HG03558 (cell line): ENCODE data around the gene DMD.

ENCODE experiments used
- ATAC-seq: cut with Tn5 transposase; IDR thresholded peaks from one replicate; pipeline ENCODE4 v1.9.1; 2021; ENCODE audit warnings: moderate number of reproducible peaks; ENCODE audit not compliant: unreplicated experiment; ENCODE audit errors: extremely low read depth

Gene DMD

DNA sequence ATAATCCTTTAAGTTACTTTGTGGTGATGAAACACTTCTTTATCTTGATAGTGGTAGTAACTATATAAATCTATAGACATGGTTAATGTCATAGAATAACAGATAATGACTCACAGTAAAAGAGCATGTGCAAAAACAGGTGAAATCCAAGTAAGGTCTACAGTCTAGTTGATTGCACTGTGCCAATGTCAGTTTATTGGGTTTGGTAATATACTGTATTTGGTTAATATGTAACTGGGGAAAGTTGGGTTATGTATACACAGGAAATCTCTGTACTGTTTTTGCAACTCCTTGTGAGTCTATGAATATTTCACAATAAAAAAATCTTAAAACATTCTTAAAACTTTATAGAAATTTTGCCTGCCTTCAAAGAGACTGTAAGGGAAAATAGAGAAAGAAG, 1071.9 kb downstream of the DMD start:
- no peak for ATAC-seq

DNA sequence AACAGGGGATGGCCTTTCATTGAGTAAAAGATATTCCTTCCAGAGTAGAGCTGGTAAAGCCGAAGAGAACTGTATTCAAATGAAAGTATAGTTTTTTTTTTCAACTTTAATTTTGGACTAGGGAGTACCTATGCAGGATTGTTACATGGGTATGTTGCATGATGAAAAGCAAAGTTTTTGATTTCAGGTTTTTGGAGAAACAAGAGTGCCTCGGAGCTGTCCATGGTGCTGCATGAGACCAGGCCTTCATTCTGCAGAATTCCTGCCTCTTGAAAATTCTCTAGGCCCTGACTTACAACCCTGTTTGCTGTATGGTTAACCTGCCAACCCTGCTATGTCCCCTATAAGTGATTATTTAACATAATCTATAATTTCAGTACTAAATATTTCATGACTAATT, 1073.8 kb downstream of the DMD start:
- no peak for ATAC-seq

DNA sequence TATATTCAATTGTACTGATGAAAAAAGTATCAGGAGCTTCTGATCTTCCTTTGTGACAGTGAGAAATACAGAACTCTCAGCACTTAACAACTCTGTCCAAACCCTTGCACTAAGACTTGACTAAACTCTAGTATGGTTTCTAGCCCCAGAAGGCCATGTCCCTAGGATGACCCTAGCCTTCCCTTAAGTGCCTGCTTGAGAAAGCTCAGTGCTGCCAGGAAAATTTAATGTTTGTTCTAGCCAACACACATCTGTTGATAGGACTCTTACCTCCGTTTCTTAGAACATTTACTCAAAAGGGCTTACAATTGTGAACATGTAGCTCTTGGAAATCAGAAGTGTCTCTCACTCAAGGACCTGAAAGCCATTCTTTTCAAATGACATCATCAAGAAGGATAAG, 1084.4 kb downstream of the DMD start:
- no peak for ATAC-seq

DNA sequence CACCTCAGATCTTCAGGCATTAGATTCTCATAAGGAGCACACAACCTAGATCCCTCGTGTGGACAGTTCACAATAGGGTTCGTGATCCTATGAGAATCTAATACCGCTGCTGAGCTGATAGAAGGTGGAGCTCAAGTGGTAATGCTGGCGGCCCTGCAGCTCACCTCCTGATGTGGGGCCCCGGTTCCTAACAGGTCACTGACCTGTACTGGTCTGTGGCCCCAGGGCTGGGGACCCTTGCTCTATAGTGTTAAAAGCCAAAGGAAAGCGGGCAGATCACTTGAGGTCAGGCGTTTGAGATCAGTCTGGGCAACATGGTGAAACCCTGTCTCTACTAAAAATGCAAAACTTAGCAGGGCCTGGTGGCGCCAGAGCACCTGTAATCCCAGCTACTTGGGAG, 1092.5 kb downstream of the DMD start:
- no peak for ATAC-seq

DNA sequence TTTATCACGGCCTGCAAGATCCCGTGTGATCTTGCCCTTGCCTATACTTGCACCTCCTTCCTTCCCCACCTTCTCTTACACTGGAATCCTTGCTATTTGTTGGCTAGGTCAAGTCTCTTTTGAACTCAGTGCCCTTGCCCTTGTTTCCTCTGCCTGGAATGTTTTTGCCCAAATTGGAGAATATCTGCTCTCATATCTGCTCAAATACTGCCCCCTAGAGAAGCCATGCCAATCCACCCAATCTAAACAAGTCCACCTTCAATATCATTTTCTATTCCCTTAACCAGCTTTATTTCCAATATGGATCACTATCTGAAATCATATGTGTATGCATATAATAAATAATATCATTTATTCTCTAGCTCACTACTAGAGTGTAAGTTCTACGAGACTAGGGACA, 1095.3 kb downstream of the DMD start:
- ATAC-seq = no peak

DNA sequence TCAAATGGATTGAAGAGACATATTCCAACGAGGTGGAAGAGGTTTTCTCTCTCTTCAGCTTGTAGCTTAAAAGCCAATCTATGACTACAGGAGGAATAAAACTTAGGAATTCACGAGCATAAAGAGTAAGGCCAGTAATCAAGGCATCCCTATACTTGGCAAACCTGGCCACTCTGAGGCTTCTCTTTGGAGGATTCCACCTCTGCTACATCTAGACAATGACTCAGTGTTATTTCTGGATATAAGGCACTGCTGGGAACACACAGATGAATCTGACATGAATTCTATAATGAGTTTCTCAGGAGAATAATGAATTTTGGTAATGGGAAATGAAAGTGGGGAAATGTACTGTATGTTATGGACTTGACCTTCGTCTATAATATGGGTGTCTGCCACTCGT, 1123.7 kb downstream of the DMD start:
- no peak for ATAC-seq

DNA sequence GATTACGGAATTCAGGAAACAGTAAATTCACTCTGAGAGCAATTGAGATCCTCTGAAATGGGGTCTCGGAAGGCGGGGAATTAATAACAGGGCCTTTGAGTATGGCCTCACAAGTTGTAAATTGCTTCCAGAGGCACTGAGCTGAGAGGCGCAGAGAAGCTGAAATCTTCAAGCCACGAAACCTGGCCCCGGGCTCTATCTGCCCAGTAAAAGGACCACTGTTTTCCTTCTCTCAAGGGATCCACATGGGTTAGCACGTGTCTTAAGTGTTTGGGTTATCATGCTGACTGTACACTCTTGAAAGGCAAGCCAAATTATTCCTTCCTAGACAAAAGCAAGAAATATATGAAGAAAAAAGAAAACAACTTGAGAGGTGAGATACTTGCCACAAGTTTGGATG, 1126.6 kb downstream of the DMD start:
- no peak for ATAC-seq

DNA sequence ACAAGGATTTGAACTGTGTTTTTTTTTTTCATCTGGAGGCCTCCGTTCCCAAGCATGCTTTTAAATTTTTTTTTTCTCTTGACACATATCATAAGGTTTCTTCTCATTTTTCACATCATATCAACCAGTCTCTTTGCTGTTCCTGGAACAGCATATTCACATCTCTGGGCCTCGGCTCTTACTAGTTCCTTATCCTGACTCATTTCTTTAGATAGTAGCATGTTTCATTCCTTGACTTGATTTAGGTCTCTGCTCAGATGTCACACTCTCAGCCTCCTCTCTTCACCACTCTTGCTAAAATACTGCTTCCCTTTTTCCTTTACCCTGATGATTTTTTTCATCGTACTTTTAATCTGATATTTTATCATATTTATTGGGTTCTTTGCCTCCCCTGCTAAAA, 1163.1 kb downstream of the DMD start:
- no peak for ATAC-seq

DNA sequence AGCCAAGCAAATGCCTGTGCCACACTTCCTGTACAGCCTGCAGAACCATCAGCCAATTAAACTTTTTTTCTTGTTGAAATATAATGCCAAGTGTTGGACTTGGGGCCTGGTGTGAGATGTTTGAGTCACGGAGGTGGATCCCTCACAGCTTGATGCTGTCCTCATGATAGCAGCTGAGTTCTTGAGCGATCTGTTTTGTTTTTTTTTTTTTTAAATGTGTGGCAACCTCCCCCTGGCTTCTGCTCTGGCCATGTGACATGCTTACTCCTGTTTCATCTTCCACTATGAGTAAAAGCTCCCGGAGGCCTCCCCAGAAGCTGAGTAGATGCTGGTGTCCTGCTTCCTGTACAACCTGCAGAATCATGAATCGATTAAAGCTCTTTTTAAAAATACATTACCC, 1166.2 kb downstream of the DMD start:
- no peak for ATAC-seq

DNA sequence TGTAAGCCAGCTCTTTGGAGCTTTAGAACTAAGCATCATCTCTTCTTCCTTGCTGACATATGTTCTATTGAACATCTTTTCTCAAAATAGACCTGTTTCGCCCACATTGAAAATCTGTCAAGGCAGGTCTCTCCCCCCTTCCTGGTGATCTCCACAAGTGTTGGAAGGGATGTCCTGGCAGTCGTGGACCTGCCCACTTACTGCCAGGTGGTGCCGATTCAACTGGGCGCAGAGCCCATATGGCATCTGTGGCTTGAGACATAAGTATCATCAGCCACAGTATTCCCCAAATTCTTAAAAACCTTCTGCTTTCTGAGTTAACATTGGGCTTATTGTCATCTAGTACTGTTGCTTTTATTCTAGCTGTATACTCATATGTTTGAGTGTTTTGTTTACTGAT, 1170.2 kb downstream of the DMD start:
- ATAC-seq = no peak

DNA sequence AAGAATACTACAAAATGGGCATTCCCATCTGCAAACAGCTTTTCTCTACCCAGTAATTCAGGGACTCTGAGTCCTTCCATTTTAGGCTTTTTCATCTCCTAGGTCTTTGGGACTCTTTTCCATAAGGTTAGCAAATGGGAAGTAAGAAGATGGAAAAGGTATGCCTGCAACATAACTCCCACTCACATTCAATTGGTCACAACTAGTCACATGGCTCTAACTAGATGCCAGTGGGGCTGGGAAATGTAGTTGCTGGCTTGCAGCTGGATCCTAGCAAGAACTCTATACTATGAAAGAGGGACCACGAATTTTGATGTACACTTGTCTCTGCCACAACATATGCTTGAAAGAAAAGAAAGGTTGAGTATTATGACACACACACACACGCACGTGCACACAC, 1184.6 kb downstream of the DMD start:
- no peak for ATAC-seq

DNA sequence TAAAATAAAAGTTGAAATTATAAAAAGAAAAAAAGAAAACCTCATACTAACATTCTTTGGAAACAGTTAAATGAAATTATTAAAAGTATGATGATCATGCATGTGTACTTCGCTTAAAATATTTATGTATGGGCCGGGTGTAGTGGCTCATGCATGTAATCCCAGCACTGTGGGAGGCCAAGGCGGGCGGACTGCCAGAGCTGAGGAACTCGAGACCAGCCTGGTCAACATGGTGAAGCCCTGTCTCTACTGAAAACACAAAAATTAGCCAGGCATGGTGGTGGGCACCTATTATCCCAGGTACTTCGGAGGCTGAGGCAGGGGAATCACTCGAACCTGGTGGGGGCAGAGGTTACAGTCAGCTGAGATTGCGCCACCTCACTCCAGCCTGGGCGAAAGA, 1187.3 kb downstream of the DMD start:
- ATAC-seq = no peak

DNA sequence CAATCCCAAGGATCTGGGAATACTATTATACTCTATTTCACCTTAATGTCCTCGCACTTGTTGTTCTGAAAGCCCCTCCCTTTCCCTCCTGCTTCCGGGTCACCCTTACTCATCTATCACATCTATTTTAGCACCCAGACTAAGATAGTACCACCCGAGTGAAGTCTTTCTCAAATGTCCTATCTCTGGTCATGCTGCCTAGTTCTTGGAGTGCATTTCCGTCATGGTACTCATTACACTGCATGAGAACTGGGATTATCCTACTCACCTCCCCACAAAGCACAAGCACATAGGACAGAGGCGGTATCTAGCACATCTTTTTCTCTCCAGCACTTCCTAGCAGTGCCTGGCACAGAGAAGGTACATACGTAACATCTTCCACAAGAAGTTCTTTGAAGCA, 1195.2 kb downstream of the DMD start:
- ATAC-seq = no peak

DNA sequence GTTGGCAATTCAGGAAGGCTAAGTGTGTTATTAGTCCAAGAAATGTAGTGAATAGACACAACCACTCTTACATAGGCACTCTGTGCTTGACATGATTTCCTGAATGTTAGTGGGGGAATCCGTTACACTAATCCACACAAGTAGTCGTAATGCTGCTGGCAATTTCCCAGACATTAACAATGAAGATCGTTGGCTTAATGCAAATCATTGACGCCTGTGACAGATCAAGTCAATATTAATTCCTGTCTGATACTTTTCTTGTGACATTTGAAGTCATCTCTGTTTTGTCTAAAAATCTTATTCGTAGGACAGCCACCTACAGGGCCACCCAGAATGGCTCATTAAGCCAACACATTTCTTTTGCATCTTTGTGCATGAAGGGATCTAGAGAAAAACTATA, 1200.4 kb downstream of the DMD start:
- no peak for ATAC-seq

DNA sequence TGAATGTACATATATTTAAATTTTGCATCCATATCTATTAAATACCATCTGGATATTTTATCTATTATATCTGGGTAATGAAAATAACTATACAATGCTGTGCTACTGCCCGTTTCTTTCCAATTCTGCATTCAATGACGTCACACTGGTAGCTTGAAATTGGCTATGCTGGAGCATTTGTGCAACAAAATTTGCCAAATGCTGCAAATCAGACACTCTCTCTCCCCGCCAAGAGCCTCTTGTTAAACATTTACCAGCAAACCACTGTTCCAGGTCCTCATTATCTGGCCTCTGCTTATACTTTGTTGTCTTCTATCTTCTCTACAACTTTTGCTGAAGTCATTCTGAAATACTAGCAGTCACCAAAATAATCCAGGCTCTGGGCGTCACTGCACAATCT, 1201.1 kb downstream of the DMD start:
- ATAC-seq = no peak

DNA sequence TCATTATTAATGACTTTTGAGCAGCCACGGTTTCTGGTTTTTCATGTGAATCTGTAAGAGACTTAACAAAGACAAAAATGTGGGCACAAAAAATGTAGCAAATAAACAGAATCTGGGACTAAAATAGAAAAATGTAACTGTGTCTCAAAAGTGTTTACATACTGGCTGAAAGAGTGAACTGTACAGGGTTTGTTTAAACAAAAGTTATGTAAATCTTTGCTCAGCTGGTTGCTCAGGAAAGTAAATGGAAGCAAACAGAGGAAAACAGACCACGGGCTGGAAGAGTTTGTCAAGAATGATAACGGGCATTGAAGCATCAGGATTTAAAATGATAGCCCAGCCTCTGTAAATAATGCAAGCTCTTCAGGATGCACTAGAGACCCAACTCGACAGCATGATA, 1217.7 kb downstream of the DMD start:
- ATAC-seq = no peak

DNA sequence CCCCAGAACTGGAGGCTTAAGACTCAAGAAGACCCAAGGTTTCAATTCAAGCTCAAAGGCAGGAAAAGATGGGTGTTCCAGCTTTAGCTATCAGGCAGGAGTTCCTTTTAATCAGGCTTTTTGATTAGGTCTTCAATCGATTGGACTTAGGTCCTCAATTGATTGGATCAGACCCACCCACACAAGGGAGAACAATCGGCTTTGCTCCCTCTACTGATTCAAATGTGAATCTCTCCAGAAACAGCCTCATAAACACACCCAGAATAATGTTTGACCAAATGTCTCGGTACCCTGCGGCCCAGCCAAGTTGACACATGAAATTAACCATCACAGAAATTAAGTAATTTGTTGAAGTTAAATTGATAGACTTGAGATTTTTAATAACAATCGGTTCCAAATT, 1222.4 kb downstream of the DMD start:
- no peak for ATAC-seq

DNA sequence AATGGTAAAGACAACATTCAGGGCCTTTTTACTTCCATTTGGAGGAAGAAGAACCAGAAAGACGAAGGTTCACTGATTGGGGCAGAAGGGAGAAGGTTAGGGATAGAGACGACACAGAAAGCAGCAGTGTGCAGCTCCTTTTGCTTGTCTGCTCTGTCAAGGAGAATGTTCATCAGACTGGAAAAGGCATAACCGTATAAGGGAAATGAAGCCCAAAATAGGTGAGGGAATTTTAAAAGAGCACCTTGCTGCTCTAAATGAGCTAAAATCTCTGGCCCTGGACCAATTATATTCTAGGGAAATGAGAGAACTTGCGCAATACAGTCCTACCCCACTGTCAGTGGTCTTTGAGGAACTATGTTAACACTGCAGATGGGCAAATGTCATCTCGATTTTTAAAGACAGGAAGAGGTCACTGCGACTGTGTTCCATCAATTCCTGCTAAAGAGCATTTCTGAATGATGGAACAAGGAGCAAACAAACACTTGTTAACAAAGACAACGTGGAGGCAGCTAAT, 1229.7 kb downstream of the DMD start:
- ATAC-seq = no peak

DNA sequence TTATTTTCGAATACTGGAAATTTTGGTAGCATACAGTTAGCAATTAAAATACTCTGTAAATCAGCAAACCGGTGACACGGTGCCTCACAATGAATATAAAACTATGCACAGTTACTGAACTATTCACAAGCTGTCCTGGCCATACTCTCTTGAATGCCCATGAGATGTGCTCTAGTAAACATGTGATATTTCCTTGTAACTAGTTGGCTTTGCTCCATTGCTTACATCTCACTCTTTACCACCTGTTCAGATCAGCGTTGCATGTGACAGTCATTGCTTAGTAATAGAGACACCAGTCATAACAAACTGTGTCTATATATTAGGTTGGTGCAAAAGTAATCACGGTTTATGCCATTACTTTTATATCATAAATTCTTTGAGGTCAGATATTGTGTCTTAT, 1241.6 kb downstream of the DMD start:
- ATAC-seq = no peak

DNA sequence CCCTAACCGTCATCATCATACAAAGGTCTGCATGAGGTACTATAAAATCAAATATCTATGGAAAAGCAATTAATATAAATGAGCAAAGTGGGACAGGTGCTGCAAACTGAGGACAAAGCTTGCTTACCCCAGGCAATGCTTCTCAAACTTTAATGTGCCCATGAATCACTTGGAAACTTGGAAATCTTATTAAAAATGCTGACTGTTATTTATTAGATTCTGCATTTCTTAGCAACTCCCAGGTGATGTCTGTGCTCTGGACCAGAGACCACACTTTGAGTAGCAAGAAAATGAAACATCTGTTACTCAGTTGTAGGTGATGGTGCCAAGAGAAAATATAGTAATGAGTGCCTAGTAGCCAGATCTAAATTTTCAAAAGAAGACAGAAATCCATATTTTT, 1249.1 kb downstream of the DMD start:
- ATAC-seq = no peak

DNA sequence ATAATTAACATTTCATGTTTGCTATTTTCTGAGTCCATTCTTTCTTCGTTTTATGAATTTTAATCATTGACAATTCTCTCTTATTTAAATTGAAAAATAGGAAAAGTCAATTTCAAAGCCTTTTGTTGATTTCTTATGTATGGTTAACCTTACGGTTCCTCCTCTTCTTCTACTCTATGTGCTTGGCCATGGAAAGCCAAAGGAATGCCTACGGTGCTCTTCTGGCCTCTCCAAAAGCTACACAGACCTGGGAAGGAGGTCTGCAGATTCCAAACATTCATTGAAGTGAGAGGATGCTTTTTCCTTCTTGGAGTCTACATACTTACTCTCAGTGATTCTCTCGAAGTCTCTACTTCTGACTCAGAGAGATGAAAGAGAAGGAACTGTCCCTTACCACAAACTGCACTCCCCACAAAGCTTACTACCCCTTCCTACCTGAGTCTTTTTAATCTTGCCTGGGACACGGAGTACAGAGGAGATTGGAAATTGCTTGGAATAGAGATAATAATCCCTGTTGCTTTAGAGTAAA, 1276.4 kb downstream of the DMD start:
- no peak for ATAC-seq

DNA sequence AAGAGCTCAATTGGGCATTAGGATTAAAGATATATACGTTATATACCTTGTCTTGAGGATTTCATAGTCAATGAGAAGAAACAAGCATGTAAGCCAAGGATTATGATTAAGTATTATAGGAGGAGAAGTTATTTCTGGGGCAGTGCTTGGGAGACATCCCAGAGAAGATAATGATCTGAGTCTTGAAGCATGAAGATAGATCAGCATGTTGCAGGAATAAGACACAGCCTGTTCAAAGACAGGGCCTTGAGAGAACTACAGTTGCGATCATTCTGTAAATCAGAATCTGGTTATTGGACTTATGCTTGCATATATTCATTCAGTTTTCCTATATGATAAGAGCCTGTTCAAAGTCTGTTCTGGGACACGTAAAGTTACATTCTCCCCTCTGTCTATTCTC, 1277.3 kb downstream of the DMD start:
- no peak for ATAC-seq

DNA sequence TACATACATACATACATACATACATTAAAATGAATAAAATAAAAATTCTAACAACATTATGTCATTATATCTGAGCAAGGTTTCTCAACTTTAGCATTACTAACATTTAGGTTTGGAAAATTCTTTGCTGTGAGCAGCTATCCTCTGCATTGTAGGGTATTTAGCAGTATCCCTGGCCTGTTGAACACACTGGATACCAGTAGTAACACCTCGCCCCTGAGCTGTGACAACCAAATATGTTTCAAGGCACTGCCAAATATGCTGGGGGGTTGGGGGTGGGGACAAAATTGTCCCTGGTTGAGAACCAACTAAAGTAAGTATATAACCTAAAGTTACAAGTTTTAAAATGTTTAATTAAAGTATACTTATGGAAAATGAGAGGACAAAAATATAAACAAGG, 1278.6 kb downstream of the DMD start:
- ATAC-seq = no peak
